Uterus (tissue), 2 donors: Measurements from ENCODE around the gene GTF2B.

Source experiments
- CTCF ChIP-seq, 4 experiments: fragments of 200-600 bp in 2 of 4; fragments of 450-650 bp in 2 of 4; sonication (generic) in 2 of 4; IDR thresholded peaks; one replicate each; pipeline ENCODE4 v1.5.1; 2016 to 2019; ENCODE audit warnings: antibody characterized with exemption in 4 of 4, mild to moderate bottlenecking in 2 of 4, moderate library complexity in 1 of 4
- POLR2A ChIP-seq, 2 donors: fragments of 450-650 bp; IDR thresholded peaks; one replicate each; pipeline ENCODE4 v1.6.1; 2016; ENCODE audit warnings: antibody characterized with exemption in 2 of 2, mild to moderate bottlenecking in 1 of 2, moderate library complexity in 1 of 2

DNA sequence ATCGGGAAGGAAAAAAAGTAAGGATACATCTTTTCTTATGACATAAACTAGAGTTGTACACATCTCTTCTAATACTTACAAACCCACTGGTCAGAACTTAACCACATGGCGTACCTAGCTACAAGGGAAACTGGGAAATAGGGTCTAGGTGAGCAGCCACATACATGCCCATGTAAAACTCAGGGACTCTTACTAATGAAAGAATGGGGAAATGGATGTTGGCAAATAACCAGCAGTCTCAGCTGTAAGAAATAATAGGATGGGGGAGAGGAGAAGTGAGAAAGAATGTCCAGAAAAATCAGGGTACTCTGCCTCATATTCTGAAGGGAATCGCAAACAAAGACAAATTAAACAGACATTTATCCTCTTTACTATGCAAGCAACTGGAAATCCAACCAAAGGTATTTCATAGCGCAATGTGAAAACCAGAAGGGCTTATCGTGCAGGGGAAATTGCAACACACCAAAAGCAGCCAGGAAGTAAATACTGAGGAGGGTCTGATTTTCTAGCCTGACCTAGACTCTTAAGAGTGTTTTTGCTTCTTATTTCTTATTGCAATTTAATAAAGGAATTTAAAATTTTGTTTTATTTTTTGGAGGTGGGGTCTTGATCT is 17.5 kb downstream of the GTF2B start:
- TF ChIP-seq POLR2A (IDR thresholded peaks at IDR 0.05), result no peak
- TF ChIP-seq CTCF (IDR thresholded peaks at IDR 0.05), result no peak
